Keratinocyte (primary cell): ENCODE measurements around the gene SNRK.

ENCODE experiments used
- EZH2 ChIP-seq: IDR thresholded peaks from one replicate; pipeline ENCODE4 v1.6.1; 2012; ENCODE audit warnings: inconsistent platforms, mild to moderate bottlenecking, low read length, moderate library complexity
- TF ChIP-seq, protein P1 (sequence below), 3 experiments: IDR thresholded peaks in 1 of 3; conservative IDR thresholded peaks in 1 of 3; optimal IDR thresholded peaks in 1 of 3; 2 replicates in 2 of 3; 3 replicates in 1 of 3; pipeline versions ENCODE3 to v1.5.1; 2011; ENCODE audit warnings: low read length in 3 of 3, mild to moderate bottlenecking in 3 of 3, moderate library complexity in 2 of 3, control low read depth in 1 of 3, inconsistent platforms in 1 of 3; ENCODE audit not compliant: insufficient read depth in 2 of 3; ENCODE audit errors: extremely low read depth in 1 of 3

- no peak for TF ChIP-seq EZH2
- TF ChIP-seq, protein P1, sequence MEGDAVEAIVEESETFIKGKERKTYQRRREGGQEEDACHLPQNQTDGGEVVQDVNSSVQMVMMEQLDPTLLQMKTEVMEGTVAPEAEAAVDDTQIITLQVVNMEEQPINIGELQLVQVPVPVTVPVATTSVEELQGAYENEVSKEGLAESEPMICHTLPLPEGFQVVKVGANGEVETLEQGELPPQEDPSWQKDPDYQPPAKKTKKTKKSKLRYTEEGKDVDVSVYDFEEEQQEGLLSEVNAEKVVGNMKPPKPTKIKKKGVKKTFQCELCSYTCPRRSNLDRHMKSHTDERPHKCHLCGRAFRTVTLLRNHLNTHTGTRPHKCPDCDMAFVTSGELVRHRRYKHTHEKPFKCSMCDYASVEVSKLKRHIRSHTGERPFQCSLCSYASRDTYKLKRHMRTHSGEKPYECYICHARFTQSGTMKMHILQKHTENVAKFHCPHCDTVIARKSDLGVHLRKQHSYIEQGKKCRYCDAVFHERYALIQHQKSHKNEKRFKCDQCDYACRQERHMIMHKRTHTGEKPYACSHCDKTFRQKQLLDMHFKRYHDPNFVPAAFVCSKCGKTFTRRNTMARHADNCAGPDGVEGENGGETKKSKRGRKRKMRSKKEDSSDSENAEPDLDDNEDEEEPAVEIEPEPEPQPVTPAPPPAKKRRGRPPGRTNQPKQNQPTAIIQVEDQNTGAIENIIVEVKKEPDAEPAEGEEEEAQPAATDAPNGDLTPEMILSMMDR (optimal IDR thresholded peaks at IDR 0.05 in 1 of 3, IDR thresholded peaks at IDR 0.05 in 1 of 3, conservative IDR thresholded peaks at IDR 0.05 in 1 of 3; ENCODE audit: extremely low read depth in 1 of 3, insufficient read depth in 2 of 3, low read length in 3 of 3) = no peak
These were observed 49.5 kb downstream of the SNRK start for GRCh38 chr3:43335799-43336198.
